ENCODE measurements around the gene SCGN.

The SCGN gene

DNA sequence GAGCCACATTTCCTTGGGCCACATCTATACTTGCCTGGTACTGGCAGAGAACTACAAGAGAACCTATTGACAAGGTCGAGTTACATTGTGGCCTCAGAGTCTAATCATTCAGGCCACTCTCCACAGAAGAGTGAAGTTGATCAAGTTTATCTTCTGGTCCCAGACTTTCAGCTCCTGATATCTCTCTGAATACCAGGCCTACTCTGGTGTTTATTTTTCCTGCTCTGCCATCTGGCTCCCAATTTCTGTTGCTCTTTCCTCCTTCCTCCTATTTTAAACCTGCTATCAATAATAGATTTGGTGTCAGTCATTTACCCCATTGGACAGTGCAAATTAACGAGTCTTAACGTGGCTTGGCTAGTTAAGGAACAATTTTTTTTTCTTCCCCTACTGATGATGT, 46.6 kb downstream of the SCGN start:
- Histone ChIP-seq H3K9me3 (ENCODE audit: insufficient read depth, low read depth, low read length) (no peaks in the 10 kb centered on the region), H3K79me2 (ENCODE audit: insufficient read depth, low read length) (no peaks in the 10 kb centered on the region), H3K27me3 (ENCODE audit: insufficient read depth, low read length, poor library complexity, severe bottlenecking) (no peaks in the 10 kb centered on the region), H4K20me1 (ENCODE audit: insufficient read depth, low read length, poor library complexity, severe bottlenecking) (no peaks in the 10 kb centered on the region), H3F3A (ENCODE audit: low read depth) (no peaks in the 10 kb centered on the region), H3K36me3 (ENCODE audit: insufficient read depth, low read length) (no peaks in the 10 kb centered on the region), H3K4me1 (ENCODE audit: insufficient read depth, low read length, poor library complexity, severe bottlenecking) (no peaks in the 10 kb centered on the region), H3K9ac (ENCODE audit: low read depth, low read length, poor library complexity, severe bottlenecking) (no peak overlapping the region), H3K4me2 (ENCODE audit: low read depth, low read length, poor library complexity, severe bottlenecking) (no peak overlapping the region), H3K4me3 (ENCODE audit: low read length, poor library complexity, severe bottlenecking) (no peak overlapping the region), H2AFZ (ENCODE audit: low read length) (no peak overlapping the region), H3K9me2 (replicated peaks; ENCODE audit: low read depth, low read length) (no peaks in the 10 kb centered on the region)
- TF ChIP-seq CTCF (conservative IDR thresholded peaks at IDR 0.05; ENCODE audit: low read length) (no peak), EZH2phosphoT487 (IDR thresholded peaks at IDR 0.05; ENCODE audit: borderline replicate concordance) (no peak)

GRCh38 chr6:25699649-25700048, 47.6 kb downstream of the SCGN start:
- Histone ChIP-seq H3K9me3 (ENCODE audit: insufficient read depth, low read depth, low read length) (no peaks in the 10 kb centered on the region), H3K9ac (ENCODE audit: low read depth, low read length, poor library complexity, severe bottlenecking) (no peak overlapping the region), H3K9me2 (replicated peaks; ENCODE audit: low read depth, low read length) (no peaks in the 10 kb centered on the region), H3F3A (ENCODE audit: low read depth) (no peaks in the 10 kb centered on the region), H3K79me2 (ENCODE audit: insufficient read depth, low read length) (no peaks in the 10 kb centered on the region), H3K36me3 (ENCODE audit: insufficient read depth, low read length) (no peaks in the 10 kb centered on the region), H3K4me2 (ENCODE audit: low read depth, low read length, poor library complexity, severe bottlenecking) (no peak overlapping the region), H3K27me3 (ENCODE audit: insufficient read depth, low read length, poor library complexity, severe bottlenecking) (no peaks in the 10 kb centered on the region), H3K4me3 (ENCODE audit: low read length, poor library complexity, severe bottlenecking) (no peak overlapping the region), H3K4me1 (ENCODE audit: insufficient read depth, low read length, poor library complexity, severe bottlenecking) (no peaks in the 10 kb centered on the region), H2AFZ (ENCODE audit: low read length) (no peak overlapping the region), H4K20me1 (ENCODE audit: insufficient read depth, low read length, poor library complexity, severe bottlenecking) (no peaks in the 10 kb centered on the region)
- TF ChIP-seq CTCF (conservative IDR thresholded peaks at IDR 0.05; ENCODE audit: low read length): no peak
- TF ChIP-seq EZH2phosphoT487 (IDR thresholded peaks at IDR 0.05; ENCODE audit: borderline replicate concordance): no peak

DNA sequence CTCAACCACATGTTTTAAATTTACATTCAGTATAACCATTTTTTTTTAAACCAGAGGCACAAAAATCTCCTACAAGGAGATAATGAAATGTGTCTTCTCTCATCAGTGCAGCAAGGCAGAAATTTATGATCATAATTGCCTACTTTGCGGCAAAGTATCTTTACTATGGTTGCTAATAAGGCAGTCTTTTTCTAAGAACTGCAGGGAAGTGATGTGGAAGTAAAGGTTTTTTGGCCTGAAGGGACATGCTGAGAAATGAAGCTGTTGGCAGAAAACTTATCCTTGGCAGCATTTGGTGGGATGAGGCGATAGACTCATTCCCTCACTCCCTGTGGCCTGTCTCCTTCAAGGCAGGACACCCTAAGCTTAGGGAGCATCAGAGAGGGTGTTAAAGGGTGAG, 48.7 kb downstream of the SCGN start:
- Histone ChIP-seq H3K4me2 (ENCODE audit: low read depth, low read length, poor library complexity, severe bottlenecking) (no peak overlapping the region), H4K20me1 (ENCODE audit: insufficient read depth, low read length, poor library complexity, severe bottlenecking) (no peaks in the 10 kb centered on the region), H3K9ac (ENCODE audit: low read depth, low read length, poor library complexity, severe bottlenecking) (no peak overlapping the region), H3K4me3 (ENCODE audit: low read length, poor library complexity, severe bottlenecking) (no peak overlapping the region), H3K9me3 (ENCODE audit: insufficient read depth, low read depth, low read length) (no peaks in the 10 kb centered on the region), H3K36me3 (ENCODE audit: insufficient read depth, low read length) (no peaks in the 10 kb centered on the region), H3K9me2 (replicated peaks; ENCODE audit: low read depth, low read length) (no peaks in the 10 kb centered on the region), H3F3A (ENCODE audit: low read depth) (no peaks in the 10 kb centered on the region), H3K79me2 (ENCODE audit: insufficient read depth, low read length) (no peaks in the 10 kb centered on the region), H2AFZ (ENCODE audit: low read length) (no peak overlapping the region), H3K4me1 (ENCODE audit: insufficient read depth, low read length, poor library complexity, severe bottlenecking) (no peaks in the 10 kb centered on the region), H3K27me3 (ENCODE audit: insufficient read depth, low read length, poor library complexity, severe bottlenecking) (no peaks in the 10 kb centered on the region)
- no peak for TF ChIP-seq CTCF (conservative IDR thresholded peaks at IDR 0.05; ENCODE audit: low read length)
- no peak for TF ChIP-seq EZH2phosphoT487 (IDR thresholded peaks at IDR 0.05; ENCODE audit: borderline replicate concordance)

Measured in Loucy (cell line).